NCI-H510A treated with DMSO at 0.1 percent for 48 hours (cell line): ENCODE results near the gene ANXA3.

Experiments used
- DNase-seq: peaks from one replicate; lab custom pipeline; 2025; lab: John Stamatoyannopoulos, UW

The ANXA3 gene

DNA sequence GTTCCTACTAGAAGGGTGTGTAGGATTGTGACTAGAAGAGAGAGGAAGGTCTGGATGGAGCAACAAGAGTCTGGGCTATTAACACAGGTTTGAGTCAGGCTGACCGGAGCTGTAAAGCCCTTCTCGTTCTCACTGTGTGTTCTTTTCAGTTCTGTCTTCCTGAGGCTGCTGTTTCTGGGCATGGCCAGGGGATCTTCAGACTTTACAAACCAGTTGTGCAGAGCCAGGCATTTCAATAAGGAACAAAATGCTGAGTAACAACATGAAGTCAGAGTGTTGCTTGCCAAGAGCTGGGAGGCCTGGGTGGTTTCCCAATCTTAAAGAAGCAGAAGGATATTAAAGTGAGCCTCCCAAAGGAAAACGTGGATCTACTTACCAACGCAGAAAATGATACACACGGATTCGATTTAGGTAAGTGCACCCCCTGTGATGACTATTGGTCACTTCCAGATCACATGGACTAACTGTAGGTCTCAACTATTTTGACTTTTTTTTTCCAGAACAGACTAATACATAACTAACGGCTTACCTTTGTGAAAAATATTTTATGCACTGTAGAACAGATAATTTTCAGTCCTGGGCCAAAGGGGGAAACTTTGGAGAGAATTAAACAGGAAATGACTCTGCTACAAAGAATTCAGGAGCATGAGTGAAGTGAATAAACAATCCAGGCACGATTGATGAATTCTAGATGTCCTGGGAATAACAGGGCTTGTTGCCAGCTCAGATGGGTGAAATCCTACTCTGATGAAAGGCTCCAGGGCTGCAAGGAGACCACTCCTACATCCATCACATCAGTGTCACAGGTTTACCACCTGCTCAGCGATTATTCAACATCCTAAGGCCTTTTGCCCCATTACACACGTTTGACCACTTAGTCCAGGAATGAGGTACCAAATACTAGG, 94.5 kb downstream of the ANXA3 start:
- no peak for DNase-seq

GRCh38 chr4:78647272-78647671, 95.7 kb downstream of the ANXA3 start:
- no peak for DNase-seq

- DNase-seq: no peak
Observed at GRCh38 chr4:78648640-78649363, 97.2 kb downstream of the ANXA3 start.

GRCh38 chr4:78650106-78651024, 98.8 kb downstream of the ANXA3 start:
- DNase-seq: no peak

DNA sequence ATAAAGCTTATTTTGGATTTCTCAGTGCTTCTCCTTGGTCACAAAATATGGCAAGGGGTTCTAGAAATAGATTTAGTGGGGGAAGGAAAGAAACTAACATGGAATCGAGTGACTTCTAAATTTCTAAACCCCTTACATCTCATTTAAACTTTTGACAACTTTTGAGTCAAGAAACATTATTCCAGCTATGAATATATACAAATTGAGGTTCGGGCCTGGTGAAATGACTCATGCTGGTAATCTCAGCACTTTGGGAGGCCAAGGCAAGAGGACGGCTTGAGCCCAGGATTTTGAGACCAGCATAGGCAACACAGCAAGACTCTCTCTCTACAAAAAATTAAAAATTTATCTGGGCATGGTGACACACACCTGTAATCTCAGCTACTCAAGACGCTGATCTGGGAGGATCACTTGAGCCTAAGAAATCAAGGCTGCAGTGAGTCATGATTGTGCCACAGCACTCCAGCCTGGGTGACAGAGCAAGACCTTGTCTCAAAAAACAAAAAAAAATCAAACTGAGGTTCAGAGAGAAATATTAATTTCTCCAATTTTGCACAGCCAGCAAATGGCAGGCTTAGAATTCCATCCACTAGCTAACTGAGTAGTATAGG, 99.8 kb downstream of the ANXA3 start:
- DNase-seq: no peak

- no peak for DNase-seq
Observed at GRCh38 chr4:78652282-78652876, 100.8 kb downstream of the ANXA3 start.

DNA sequence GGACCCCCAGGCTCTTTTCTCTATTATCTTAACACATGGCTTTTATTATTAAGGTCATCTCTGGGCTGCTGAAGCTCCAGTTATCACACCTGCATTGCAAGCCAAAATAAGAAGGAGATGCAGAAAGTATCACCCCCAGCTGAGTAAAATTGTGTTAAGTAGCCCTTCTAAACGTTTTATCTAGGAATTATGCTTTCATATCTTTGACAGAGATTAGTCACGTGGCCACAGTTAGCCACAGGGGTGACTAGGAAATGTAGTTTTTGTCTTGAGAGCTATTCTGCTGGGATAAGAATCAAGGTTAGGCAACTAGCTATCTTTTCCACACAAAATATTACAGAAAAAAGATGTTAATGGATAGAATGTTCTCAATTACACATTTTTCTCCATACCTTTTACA, 102.1 kb downstream of the ANXA3 start:
- no peak for DNase-seq

GRCh38 chr4:78654807-78655206, 103.2 kb downstream of the ANXA3 start:
- DNase-seq: no peak

GRCh38 chr4:78656968-78657445, 105.4 kb downstream of the ANXA3 start:
- DNase-seq: no peak

DNA sequence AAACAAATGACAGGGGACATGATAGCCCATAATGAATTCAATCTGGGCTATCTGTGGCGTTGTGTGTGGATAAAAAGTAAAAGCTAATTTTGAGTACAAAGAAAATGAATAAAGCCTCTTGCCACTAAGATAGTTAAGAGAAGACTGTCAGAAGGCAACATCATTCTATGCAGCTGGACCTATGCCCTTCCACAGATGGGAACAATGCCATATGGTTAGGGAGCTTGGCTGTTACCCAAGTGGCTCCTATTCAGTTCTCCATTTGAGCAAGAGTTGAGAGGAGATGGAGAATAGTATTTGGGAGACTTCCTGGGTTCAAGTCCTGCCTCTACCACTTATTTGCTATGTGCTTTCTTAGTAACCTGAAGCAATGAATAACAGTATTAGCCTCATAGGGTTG, 107.7 kb downstream of the ANXA3 start:
- no peak for DNase-seq

- no peak for DNase-seq
Observed at GRCh38 chr4:78659665-78660064, 108.1 kb downstream of the ANXA3 start.
